Spleen (tissue), 11 donors: ENCODE data around the gene PDGFA. TPM values are rescaled to one million over a fixed set of nuclear protein-coding genes. Genes with fewer than 3 reads are reported as not detected.

Experiments used
- DNase-seq: peaks from one replicate; pipeline ENCODE4 v3.0.0-alpha.2; 2020
- H3K27ac ChIP-seq, 8 donors: fragments of 200-600 bp; sonication (generic) in 7 of 8; 1 replicate in 4 of 8; 2 replicates in 4 of 8; pipeline versions ENCODE4 v1.5.0 to v1.8.0; 2016 to 2021; ENCODE audit warnings: inconsistent platforms in 4 of 8, mild to moderate bottlenecking in 4 of 8, moderate library complexity in 1 of 8
- H3K27me3 ChIP-seq, 7 donors: fragments of 200-600 bp; sonication (generic) in 6 of 7; replicated peaks in 1 of 7; 1 replicate in 4 of 7; 2 replicates in 3 of 7; pipeline versions ENCODE4 v1.5.0 to v1.8.0; 2016 to 2021; ENCODE audit warnings: inconsistent platforms in 3 of 7, mild to moderate bottlenecking in 1 of 7
- H3K36me3 ChIP-seq, 6 donors: fragments of 200-600 bp; sonication (generic) in 5 of 6; 1 replicate in 4 of 6; 2 replicates in 2 of 6; pipeline versions ENCODE4 v1.5.0 to v1.8.0; 2016 to 2021; ENCODE audit warnings: inconsistent platforms in 2 of 6
- H3K4me1 ChIP-seq, 6 donors: fragments of 200-600 bp; sonication (generic) in 5 of 6; 1 replicate in 3 of 6; 2 replicates in 3 of 6; pipeline versions ENCODE4 v1.5.0 to v1.8.0; 2016 to 2021; ENCODE audit warnings: inconsistent platforms in 3 of 6
- H3K4me3 ChIP-seq, 8 donors: fragments of 200-600 bp; sonication (generic) in 7 of 8; 1 replicate in 4 of 8; 2 replicates in 4 of 8; pipeline versions ENCODE4 v1.5.0 to v1.8.0; 2016 to 2021; ENCODE audit warnings: inconsistent platforms in 4 of 8, mild to moderate bottlenecking in 4 of 8, moderate library complexity in 2 of 8
- H3K9me3 ChIP-seq, 8 donors: fragments of 200-600 bp; sonication (generic) in 7 of 8; 1 replicate in 4 of 8; 2 replicates in 4 of 8; pipeline versions ENCODE4 v1.5.0 to v1.8.0; 2016 to 2021; ENCODE audit warnings: inconsistent platforms in 4 of 8
- POLR2A ChIP-seq, 3 donors: fragments of 450-650 bp; IDR thresholded peaks; one replicate each; pipeline ENCODE4 v1.5.1; 2017; ENCODE audit warnings: antibody characterized with exemption in 3 of 3, mild to moderate bottlenecking in 1 of 3
- POLR2AphosphoS5 ChIP-seq, 3 donors: sonication (generic); formaldehyde crosslinking; IDR thresholded peaks; one replicate each; pipeline ENCODE4 v1.5.1; 2017; ENCODE audit warnings: antibody characterized with exemption in 3 of 3
- WGBS, 5 donors: extraction: QIAGEN DNeasy Blood & Tissue Kit in 3 of 5; methylation state at CpG; one replicate each; pipeline versions ENCODE4 v1.1.5 to v1.1.7; 2013 to 2018; 5-methylcytosine and 5-hydroxymethylcytosine counted together
- intact Hi-C: fragments of 100-400 bp; cut with DNase I; formaldehyde crosslinking; loops from one replicate; pipeline ENCODE4 v1.15.0; 2023; ENCODE audit warnings: low total_unique reads
- polyA plus RNA-seq, 3 donors: library from polyadenylated mRNA; stranded (reverse); fragments of 200-250 nt; gene quantifications; one replicate each; pipeline ENCODE4 v1.2.1, GENCODE V29; 2013
- total RNA-seq, 7 donors: library from RNA; depleted of rRNA in 3 of 7; stranded (reverse); fragments of >200 nt in 3 of 7; fragmentation: NEBNext Ultra II Directional in 4 of 7; extraction: Animal tissue kit (Norgen Biotek cat#: 25700) in 4 of 7; gene quantifications; one replicate each; pipeline versions ENCODE4 v1.1.0 to v1.2.1, GENCODE V29; 2016 to 2021
- TF ChIP-seq, protein P1 (sequence below), 11 experiments: fragments of 200-600 bp in 7 of 11; fragments of 450-650 bp in 4 of 11; sonication (generic) in 4 of 11; IDR thresholded peaks in 8 of 11; conservative IDR thresholded peaks in 3 of 11; 1 replicate in 7 of 11; 2 replicates in 4 of 11; pipeline versions ENCODE4 v1.4.0 to v1.8.0; 2016 to 2021; ENCODE audit warnings: antibody characterized with exemption in 11 of 11, inconsistent platforms in 4 of 11, mild to moderate bottlenecking in 1 of 11
- donor health status: healthy with polysubstance abuse.
- donor health status: DM: no; HTN: no; CAD: no; lungs with moderate emphysema.
- donor health status: DM: no; HTN: no; CAD: no.
- donor health status: Bipolar disorder and iron deficiency.
- donor health status: healthy.
- donor health status: DM: no; HTN: no; CAD: no.
- donor health status: DM: yes; HTN: yes; CAD: no.

PDGFA gene
- total and polyA plus RNA-seq, 10 donors, result 6.1 to 49.5 (median 19.9) TPM

DNA sequence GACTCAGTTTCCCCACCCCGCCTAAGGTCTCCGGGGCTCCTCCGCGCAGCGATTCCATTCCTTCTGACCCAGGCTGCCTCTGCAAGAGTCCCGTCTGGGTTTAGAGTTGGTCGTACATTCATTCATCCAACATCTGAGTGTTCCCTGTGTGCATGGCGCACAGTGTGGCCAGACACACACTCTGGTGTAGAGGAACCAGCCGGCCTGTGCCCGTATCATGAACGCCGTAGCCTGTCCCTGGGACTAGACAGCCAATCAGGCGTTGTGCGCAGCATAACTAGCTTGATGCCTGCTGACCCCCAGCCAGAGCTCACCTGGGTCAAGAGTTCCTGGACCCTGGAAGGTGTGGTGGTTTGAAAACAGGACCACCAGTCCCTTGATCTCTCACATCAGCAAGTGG, 20.9 kb upstream of the PDGFA start:
- H3K9me3 ChIP-seq, result peaks cover 0 to 11% (median 3%) of the 10 kb centered on the region in 8 donors
- TF ChIP-seq, protein P1, sequence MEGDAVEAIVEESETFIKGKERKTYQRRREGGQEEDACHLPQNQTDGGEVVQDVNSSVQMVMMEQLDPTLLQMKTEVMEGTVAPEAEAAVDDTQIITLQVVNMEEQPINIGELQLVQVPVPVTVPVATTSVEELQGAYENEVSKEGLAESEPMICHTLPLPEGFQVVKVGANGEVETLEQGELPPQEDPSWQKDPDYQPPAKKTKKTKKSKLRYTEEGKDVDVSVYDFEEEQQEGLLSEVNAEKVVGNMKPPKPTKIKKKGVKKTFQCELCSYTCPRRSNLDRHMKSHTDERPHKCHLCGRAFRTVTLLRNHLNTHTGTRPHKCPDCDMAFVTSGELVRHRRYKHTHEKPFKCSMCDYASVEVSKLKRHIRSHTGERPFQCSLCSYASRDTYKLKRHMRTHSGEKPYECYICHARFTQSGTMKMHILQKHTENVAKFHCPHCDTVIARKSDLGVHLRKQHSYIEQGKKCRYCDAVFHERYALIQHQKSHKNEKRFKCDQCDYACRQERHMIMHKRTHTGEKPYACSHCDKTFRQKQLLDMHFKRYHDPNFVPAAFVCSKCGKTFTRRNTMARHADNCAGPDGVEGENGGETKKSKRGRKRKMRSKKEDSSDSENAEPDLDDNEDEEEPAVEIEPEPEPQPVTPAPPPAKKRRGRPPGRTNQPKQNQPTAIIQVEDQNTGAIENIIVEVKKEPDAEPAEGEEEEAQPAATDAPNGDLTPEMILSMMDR (IDR thresholded peaks at IDR 0.05 in 8 of 11, conservative IDR thresholded peaks at IDR 0.05 in 3 of 11), result no peak
- TF ChIP-seq POLR2AphosphoS5 (IDR thresholded peaks at IDR 0.05), result no peak
- no peak for TF ChIP-seq POLR2A (IDR thresholded peaks at IDR 0.05)
- intact Hi-C loops, result no loop called here
- H3K27me3 ChIP-seq, result no peaks in the 10 kb centered on the region
- 93 to 97% (median 96%) methylated on average over 13 to 14 of the region's 14 CpGs for WGBS, 5 donors
- no peak for DNase-seq
- peaks cover 0 to 36% (median 21%) of the 10 kb centered on the region in 6 donors for H3K4me1 ChIP-seq
- H3K36me3 ChIP-seq, result no peaks in the 10 kb centered on the region
- no peak overlapping the region for H3K4me3 ChIP-seq
- H3K27ac ChIP-seq, result no peak overlapping the region

DNA sequence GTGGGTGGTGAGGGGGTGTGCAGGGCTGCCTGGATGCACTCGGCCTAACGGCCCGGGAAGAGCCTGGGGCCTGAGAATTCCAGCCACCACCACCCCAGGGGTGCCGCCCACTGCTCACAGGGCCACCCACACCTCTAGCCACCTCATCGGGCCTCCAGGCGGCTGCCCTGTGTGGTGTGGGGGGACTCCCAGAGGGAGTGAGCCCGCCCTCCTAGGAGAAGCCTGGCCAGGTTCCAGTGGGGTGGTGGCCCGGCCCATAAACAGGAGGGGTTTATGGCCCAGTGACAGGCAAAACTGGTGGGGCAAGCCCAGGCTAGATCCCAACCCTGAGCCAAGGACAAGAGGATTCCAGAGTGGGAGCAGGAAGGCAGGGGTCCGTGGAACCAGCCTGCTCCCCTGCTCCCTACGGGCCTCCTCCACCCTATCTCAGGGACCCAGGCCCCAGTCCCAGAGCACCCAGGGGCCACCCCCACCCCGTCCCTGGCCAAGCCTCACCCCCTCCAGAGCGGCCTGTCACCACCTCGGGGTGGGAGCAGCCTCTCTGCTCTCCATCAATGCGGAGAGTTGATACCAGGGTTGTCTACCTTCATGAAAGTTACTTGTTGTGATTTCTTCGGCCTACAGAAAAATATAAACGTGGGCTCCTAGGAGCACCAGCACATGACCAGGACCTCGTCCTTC, 20.2 kb upstream of the PDGFA start:
- peaks cover 0 to 11% (median 1%) of the 10 kb centered on the region in 8 donors for H3K9me3 ChIP-seq
- H3K4me3 ChIP-seq, result no peak overlapping the region
- intact Hi-C loops, result no loop called here
- H3K36me3 ChIP-seq, result no peaks in the 10 kb centered on the region
- WGBS, 5 donors, result 78 to 98% (median 87%) methylated on average over 6 to 17 of the region's 17 CpGs
- H3K27me3 ChIP-seq, result no peaks in the 10 kb centered on the region
- no peak for TF ChIP-seq POLR2AphosphoS5 (IDR thresholded peaks at IDR 0.05)
- TF ChIP-seq, protein P1 (IDR thresholded peaks at IDR 0.05 in 8 of 11, conservative IDR thresholded peaks at IDR 0.05 in 3 of 11), result no peak
- no peak for TF ChIP-seq POLR2A (IDR thresholded peaks at IDR 0.05)
- H3K27ac ChIP-seq, result peak overlapping the region in 3 of 8 donors; percentile 13 to 73 (median 24)
- DNase-seq, result no peak
- peaks cover 0 to 36% (median 21%) of the 10 kb centered on the region in 6 donors for H3K4me1 ChIP-seq

DNA sequence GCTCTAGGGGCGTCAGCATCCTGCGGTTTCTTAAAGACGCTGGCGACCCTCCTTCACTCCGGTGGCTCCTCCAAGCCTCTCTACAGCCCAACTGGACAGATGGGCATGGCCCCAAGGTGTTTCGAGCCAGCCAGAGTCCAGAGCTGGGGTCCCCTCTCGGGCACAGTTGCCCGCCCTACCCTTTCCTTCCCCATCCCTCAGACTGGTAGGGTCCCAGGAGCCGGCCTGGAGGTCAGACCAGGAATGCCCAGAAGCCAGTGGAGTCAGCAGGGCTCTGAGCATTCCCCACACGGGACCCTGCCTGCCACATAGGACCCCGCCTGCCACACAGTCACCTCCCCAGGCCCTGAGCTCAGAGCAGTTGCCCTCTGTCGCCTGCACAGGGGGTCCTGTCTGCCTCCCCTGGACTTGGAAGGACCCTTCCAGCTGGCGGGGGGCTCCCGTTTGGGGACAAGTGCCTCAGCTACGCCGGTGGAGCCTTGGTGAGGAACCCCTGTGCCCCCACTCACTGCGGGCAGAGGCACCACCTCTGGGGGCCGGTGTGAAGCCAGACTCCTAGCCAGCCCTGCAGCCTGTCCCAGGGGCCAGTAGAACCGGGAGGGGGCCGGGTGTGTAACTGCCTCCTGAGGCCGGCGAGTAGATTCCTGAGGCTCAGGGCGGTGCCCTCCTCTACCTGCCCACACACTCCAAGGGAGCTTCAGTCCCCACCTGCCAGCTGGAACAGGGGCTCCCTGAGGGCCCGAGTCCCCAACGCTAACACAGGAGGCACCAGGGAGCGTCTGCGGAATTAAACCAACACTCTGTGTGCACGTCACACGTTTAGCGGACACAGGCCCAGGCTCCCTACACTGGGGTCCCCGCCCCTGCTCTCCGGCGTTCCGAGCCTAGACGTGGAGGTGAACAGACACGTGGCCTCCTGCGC, 19.4 kb upstream of the PDGFA start:
- intact Hi-C loops, result no loop called here
- peaks cover 0 to 36% (median 21%) of the 10 kb centered on the region in 6 donors for H3K4me1 ChIP-seq
- no peak for TF ChIP-seq POLR2A (IDR thresholded peaks at IDR 0.05)
- TF ChIP-seq POLR2AphosphoS5 (IDR thresholded peaks at IDR 0.05), result no peak
- TF ChIP-seq, protein P1 (IDR thresholded peaks at IDR 0.05 in 8 of 11, conservative IDR thresholded peaks at IDR 0.05 in 3 of 11), result no peak
- 65 to 81% (median 79%) methylated on average over 21 to 37 of the region's 37 CpGs for WGBS, 5 donors
- no peaks in the 10 kb centered on the region for H3K36me3 ChIP-seq
- DNase-seq, result no peak
- peak overlapping the region in 7 of 8 donors; percentile 5 to 74 (median 70) for H3K27ac ChIP-seq
- no peaks in the 10 kb centered on the region for H3K27me3 ChIP-seq
- H3K4me3 ChIP-seq, result no peak overlapping the region
- peaks cover 0 to 11% (median 1%) of the 10 kb centered on the region in 8 donors for H3K9me3 ChIP-seq
